Activated B cell treated with CpG ODN at 0.5 μM for 24 hours (primary cell): ENCODE data around the gene SCARB1. TPM values are rescaled to one million over a fixed set of nuclear protein-coding genes. Genes with fewer than 3 reads are reported as not detected.

Experiments
- ATAC-seq: fragments of 200-7000 bp; cut with Tn5 transposase; one replicate; pipeline ENCODE4 v1.10.0; 2021; ENCODE audit warnings: low read depth, mild to moderate bottlenecking, moderate library complexity
- CTCF ChIA-PET: fragments of 350-600 bp; sonication (Branson Sonifier 250); formaldehyde crosslinking; loops from one replicate; lab custom pipeline; 2021; ENCODE audit warnings: antibody characterized with exemption; lab: Charles Lee
- POLR2A ChIA-PET: fragments of 350-600 bp; sonication (Branson Sonifier 250); formaldehyde crosslinking; loops from one replicate; lab custom pipeline; 2021; ENCODE audit warnings: antibody characterized with exemption; lab: Charles Lee
- DNase-seq: peaks from one replicate; pipeline ENCODE4 v3.0.0; 2022
- H3K27ac Mint-ChIP-seq: one replicate; pipeline ENCODE4 v1.8.0; 2020; ENCODE audit warnings: mixed read lengths
- H3K27me3 Mint-ChIP-seq: one replicate; pipeline ENCODE4 v1.8.0; 2021; ENCODE audit warnings: mixed read lengths
- H3K36me3 Mint-ChIP-seq: one replicate; pipeline ENCODE4 v1.8.0; 2021; ENCODE audit warnings: low read depth, mixed read lengths
- H3K4me1 Mint-ChIP-seq: one replicate; pipeline ENCODE4 v1.8.0; 2021; ENCODE audit warnings: mixed read lengths
- H3K4me3 Mint-ChIP-seq: one replicate; pipeline ENCODE4 v1.8.0; 2020; ENCODE audit warnings: mild to moderate bottlenecking, mixed read lengths
- H3K9me3 Mint-ChIP-seq: one replicate; pipeline ENCODE4 v1.8.0; 2020; ENCODE audit warnings: mixed read lengths
- CTCF ChIP-seq: fragments of 200-600 bp; IDR thresholded peaks from one replicate; pipeline ENCODE4 v1.8.0; 2022; ENCODE audit warnings: antibody characterized with exemption, mild to moderate bottlenecking
- intact Hi-C: fragments of 100-400 bp; cut with micrococcal nuclease; formaldehyde crosslinking; loops from one replicate; pipeline ENCODE4 v1.15.1; 2024
- total RNA-seq: library from RNA; stranded (reverse); gene quantifications from 2 replicates; pipeline ENCODE4 v1.2.3, GENCODE V29; 2022

SCARB1 gene
- total RNA-seq, 1 donor from 2014 or later: 39.3 TPM

GRCh38 chr12:124909831-124910560, 46.3 kb upstream of the SCARB1 start:
- POLR2A ChIA-PET: interaction anchor here (0.8 to 20.6 kb wide), 3 partner anchors 10 to 27 kb away, joined by 3 to 590 read pairs (median 34); no protein-coding TSS in a partner anchor
- no peak for TF ChIP-seq CTCF
- Mint-ChIP-seq H3K9me3 (no peaks in the 10 kb centered on the region), H3K4me3 (peak overlapping the region; percentile 48), H3K27ac (peak overlapping the region; percentile 24), H3K4me1 (peaks cover 52% of the 10 kb centered on the region), H3K36me3 (peaks cover 42% of the 10 kb centered on the region), H3K27me3 (no peaks in the 10 kb centered on the region)
- intact Hi-C loops: loop anchor here (5.0 to 10.0 kb wide), 2 partner anchors 198 to 515 kb away; no protein-coding TSS in a partner anchor
- CTCF ChIA-PET: interaction anchor here (1.5 to 2.7 kb wide), 2 partner anchors 10 to 29 kb away, joined by 6 to 31 read pairs; no protein-coding TSS in a partner anchor
- DNase-seq (no peak), ATAC-seq (no peak)

GRCh38 chr12:124906606-124907261, 43.1 kb upstream of the SCARB1 start:
- intact Hi-C loops: loop anchor here (1.0 to 10.0 kb wide), 2 partner anchors 34 to 512 kb away; no protein-coding TSS in a partner anchor
- no peaks in the 10 kb centered on the region for H3K9me3 Mint-ChIP-seq
- DNase-seq: peak; percentile 44
- H3K4me1 Mint-ChIP-seq: peaks cover 42% of the 10 kb centered on the region
- peaks cover 16% of the 10 kb centered on the region for H3K36me3 Mint-ChIP-seq
- CTCF ChIA-PET: interaction anchor here (0.6 to 4.9 kb wide), 23 partner anchors 8 to 874 kb away, joined by 3 to 162 read pairs (median 6); partner anchors contain the start of gene SCARB1
- H3K27ac Mint-ChIP-seq: peak overlapping the region; percentile 59
- TF ChIP-seq CTCF: peak; percentile 90
- no peaks in the 10 kb centered on the region for H3K27me3 Mint-ChIP-seq
- peak; percentile 93 for ATAC-seq
- no peak overlapping the region for H3K4me3 Mint-ChIP-seq
- POLR2A ChIA-PET: interaction anchor here (0.5 to 3.5 kb wide), 10 partner anchors 8 to 868 kb away, joined by 4 to 62 read pairs (median 8); partner anchors contain the start of genes SCARB1 and UBC

GRCh38 chr12:124904306-124905098, 40.8 kb upstream of the SCARB1 start:
- DNase-seq: no peak
- no peaks in the 10 kb centered on the region for H3K27me3 Mint-ChIP-seq
- H3K36me3 Mint-ChIP-seq: no peaks in the 10 kb centered on the region
- ChIA-PET CTCF (interaction anchor here (0.8 to 4.9 kb wide), 8 partner anchors 10 to 872 kb away, joined by 3 to 162 read pairs (median 5); partner anchors contain the start of genes SCARB1 and UBC), POLR2A (interaction anchor here (2.0 to 3.5 kb wide), 2 partner anchors 11 to 14 kb away, joined by 13 to 25 read pairs; partner anchors contain the start of gene UBC)
- H3K4me1 Mint-ChIP-seq: peaks cover 32% of the 10 kb centered on the region
- intact Hi-C loops: loop anchor here (10.0 kb wide), 1 partner anchor 510 kb away; no protein-coding TSS in a partner anchor
- no peak overlapping the region for H3K27ac Mint-ChIP-seq
- no peak for ATAC-seq
- no peak overlapping the region for H3K4me3 Mint-ChIP-seq
- TF ChIP-seq CTCF: no peak
- no peaks in the 10 kb centered on the region for H3K9me3 Mint-ChIP-seq

GRCh38 chr12:124902916-124903315, 39.3 kb upstream of the SCARB1 start:
- ChIA-PET CTCF (interaction anchor here (4.1 kb wide), 1 partner anchor 37 kb away, joined by 14 read pairs; no protein-coding TSS in a partner anchor), POLR2A (interaction anchor here (0.7 kb wide), 1 partner anchor 13 kb away, joined by 3 read pairs; no protein-coding TSS in a partner anchor)
- no peak for TF ChIP-seq CTCF
- DNase-seq (no peak), ATAC-seq (no peak)
- Mint-ChIP-seq H3K27me3 (no peaks in the 10 kb centered on the region), H3K27ac (peak overlapping the region; percentile 30), H3K9me3 (no peaks in the 10 kb centered on the region), H3K36me3 (no peaks in the 10 kb centered on the region), H3K4me1 (peaks cover 43% of the 10 kb centered on the region), H3K4me3 (no peak overlapping the region)
- intact Hi-C loops: loop anchor here (10.0 kb wide), 1 partner anchor 508 kb away; no protein-coding TSS in a partner anchor
